GM23338 (cell line): ENCODE measurements around the gene STK36. TPM values are rescaled to one million over a fixed set of nuclear protein-coding genes. Genes with fewer than 3 reads are reported as not detected.

Experiments
- ATAC-seq: fragments of 200-7000 bp; cut with Tn5 transposase; 3 replicates; pipeline ENCODE4 v1.9.1; 2020
- DNase-seq: peaks from one replicate; pipeline ENCODE4 v3.0.0-alpha.2; 2015; ENCODE audit warnings: low spot score
- H2AFZ ChIP-seq: fragments of 200-600 bp; sonication (generic); 2 replicates; pipeline ENCODE4 v1.8.0; 2016; ENCODE audit warnings: antibody characterized with exemption, mild to moderate bottlenecking, moderate library complexity
- H3F3A ChIP-seq: fragments of 200-600 bp; sonication (generic); replicated peaks from 2 replicates; pipeline ENCODE4 v1.8.0; 2017; ENCODE audit warnings: antibody characterized with exemption, mixed run types, low read depth
- H3K27ac ChIP-seq: fragments of 200-600 bp; sonication (generic); 2 replicates; pipeline ENCODE4 v1.6.1; 2016; ENCODE audit warnings: low read depth
- H3K27me3 ChIP-seq: fragments of 200-600 bp; sonication (generic); 2 replicates; pipeline ENCODE4 v1.8.0; 2016; ENCODE audit warnings: mild to moderate bottlenecking, mixed run types, moderate library complexity; ENCODE audit not compliant: insufficient read depth
- H3K36me3 ChIP-seq: fragments of 200-600 bp; sonication (generic); 2 replicates; pipeline ENCODE4 v1.8.0; 2016; ENCODE audit warnings: mild to moderate bottlenecking; ENCODE audit not compliant: insufficient read depth
- H3K4me1 ChIP-seq: fragments of 200-600 bp; sonication (generic); 2 replicates; pipeline ENCODE4 v1.8.0; 2016; ENCODE audit warnings: mild to moderate bottlenecking, moderate library complexity; ENCODE audit not compliant: insufficient read depth
- H3K4me2 ChIP-seq: fragments of 200-600 bp; sonication (generic); 2 replicates; pipeline ENCODE4 v1.7.1; 2017; ENCODE audit warnings: mixed run types
- H3K4me3 ChIP-seq: fragments of 200-600 bp; sonication (generic); 2 replicates; pipeline ENCODE4 v1.6.1; 2016; ENCODE audit warnings: mixed run types
- H3K79me2 ChIP-seq: fragments of 200-600 bp; sonication (generic); replicated peaks from 2 replicates; pipeline ENCODE4 v1.8.0; 2017; ENCODE audit warnings: mild to moderate bottlenecking; ENCODE audit not compliant: insufficient read depth
- H3K9me2 ChIP-seq: fragments of 200-600 bp; sonication (generic); 2 replicates; pipeline ENCODE4 v1.8.0; 2017; ENCODE audit not compliant: insufficient read depth
- H4K20me1 ChIP-seq: fragments of 200-600 bp; sonication (generic); replicated peaks from 2 replicates; pipeline ENCODE4 v1.8.0; 2017; ENCODE audit warnings: mild to moderate bottlenecking; ENCODE audit not compliant: insufficient read depth
- H3K27ac Mint-ChIP-seq: 2 replicates; pipeline ENCODE4 v1.8.0; 2020; ENCODE audit warnings: inconsistent platforms, mild to moderate bottlenecking, moderate library complexity, mixed read lengths
- H3K27me3 Mint-ChIP-seq: 3 replicates; pipeline ENCODE4 v1.8.0; 2022; ENCODE audit warnings: low read depth, mild to moderate bottlenecking, moderate library complexity, mixed read lengths, inconsistent platforms; ENCODE audit not compliant: insufficient read depth, poor library complexity
- H3K36me3 Mint-ChIP-seq: 3 replicates; pipeline ENCODE4 v1.8.0; 2021; ENCODE audit warnings: low read depth, mild to moderate bottlenecking, inconsistent platforms, moderate library complexity, mixed read lengths
- H3K4me1 Mint-ChIP-seq: 3 replicates; pipeline ENCODE4 v1.8.0; 2020; ENCODE audit warnings: mild to moderate bottlenecking, inconsistent platforms, mixed read lengths
- H3K4me3 Mint-ChIP-seq: 3 replicates; pipeline ENCODE4 v1.8.0; 2021; ENCODE audit warnings: moderate library complexity, mild to moderate bottlenecking, inconsistent platforms, mixed read lengths
- H3K9me3 Mint-ChIP-seq: 3 replicates; pipeline ENCODE4 v1.8.0; 2020; ENCODE audit warnings: moderate library complexity, mild to moderate bottlenecking, inconsistent platforms, mixed read lengths
- CREB1 ChIP-seq: fragments of 250-450 bp; sonication (Bioruptor Pico); IDR thresholded peaks from 2 replicates; pipeline ENCODE4 v1.5.0; 2020; ENCODE audit warnings: low read depth, mild to moderate bottlenecking, moderate library complexity
- CTCF ChIP-seq, 2 experiments: fragments of 200-600 bp in 1 of 2; sonication (generic) in 1 of 2; conservative IDR thresholded peaks; 2 replicates each; pipeline versions ENCODE4 v1.5.1 to v1.6.1; 2016 to 2017; ENCODE audit warnings: antibody characterized with exemption in 2 of 2, low read depth in 2 of 2, mild to moderate bottlenecking in 2 of 2, moderate library complexity in 1 of 2
- ETS1 ChIP-seq: IDR thresholded peaks from 2 replicates; pipeline ENCODE4 v1.6.1; 2016; ENCODE audit warnings: antibody characterized with exemption
- EZH2 ChIP-seq: fragments of 200-600 bp; sonication (generic); IDR thresholded peaks from one replicate; pipeline ENCODE4 v1.8.0; 2017; ENCODE audit warnings: antibody characterized with exemption, mild to moderate bottlenecking, low read depth; ENCODE audit not compliant: unreplicated experiment
- EZH2phosphoT487 ChIP-seq: fragments of 200-600 bp; sonication (generic); IDR thresholded peaks from one replicate; pipeline ENCODE4 v1.8.1; 2018; ENCODE audit warnings: antibody characterized with exemption; ENCODE audit not compliant: unreplicated experiment
- JUNB ChIP-seq: IDR thresholded peaks from one replicate; pipeline ENCODE4 v1.6.1; 2016; ENCODE audit warnings: antibody characterized with exemption; ENCODE audit not compliant: unreplicated experiment
- NANOG ChIP-seq: IDR thresholded peaks from 2 replicates; pipeline ENCODE4 v1.6.1; 2016; ENCODE audit warnings: antibody characterized with exemption, borderline replicate concordance
- POLR2AphosphoS5 ChIP-seq: IDR thresholded peaks from 2 replicates; pipeline ENCODE4 v1.6.1; 2016; ENCODE audit warnings: antibody characterized with exemption, low read depth
- REST ChIP-seq: IDR thresholded peaks from one replicate; pipeline ENCODE4 v1.6.1; 2018; ENCODE audit warnings: antibody characterized with exemption; ENCODE audit not compliant: unreplicated experiment
- STAT1 ChIP-seq: IDR thresholded peaks from one replicate; pipeline ENCODE4 v1.6.1; 2016; ENCODE audit warnings: antibody characterized with exemption; ENCODE audit not compliant: unreplicated experiment
- ZNF114 ChIP-seq: fragments of 250-450 bp; sonication (Bioruptor Pico); IDR thresholded peaks from 2 replicates; pipeline ENCODE4 v1.5.0; 2020; ENCODE audit warnings: mild to moderate bottlenecking, moderate library complexity
- ZNF331 ChIP-seq: fragments of 250-450 bp; sonication (Bioruptor Pico); IDR thresholded peaks from 2 replicates; pipeline ENCODE4 v1.5.0; 2020; ENCODE audit warnings: low read depth, mild to moderate bottlenecking, moderate library complexity
- ZNF462 ChIP-seq: fragments of 250-450 bp; sonication (Bioruptor Pico); IDR thresholded peaks from 2 replicates; pipeline ENCODE4 v1.5.0; 2020; ENCODE audit warnings: mild to moderate bottlenecking, moderate library complexity
- polyA plus RNA-seq: library from polyadenylated mRNA; unstranded; fragments of >200 nt; fragmentation: Nextera tagmentation; extraction: Ambion mirVana; gene quantifications from 2 replicates; pipeline ENCODE4 v1.2.1, GENCODE V29; 2016
- total RNA-seq: library from RNA; depleted of rRNA; stranded (reverse); fragments of >200 nt; shearing (Covaris generic); gene quantifications from 2 replicates; pipeline ENCODE4 v1.2.3, GENCODE V29; 2014

STK36 gene
- total and polyA plus RNA-seq, 2 experiments from 2014 or later = 21.2 to 26.3 TPM

GRCh38 chr2:218736531-218736930, 64.6 kb downstream of the STK36 start:
- no peak for ATAC-seq
- H3F3A ChIP-seq = no peaks in the 10 kb centered on the region
- H3K4me1 Mint-ChIP-seq = peaks cover 28% of the 10 kb centered on the region
- H3K4me3 Mint-ChIP-seq = no peak overlapping the region
- no peak for TF ChIP-seq CTCF (conservative IDR thresholded peaks at IDR 0.05; ENCODE audit: low read depth in 2 of 2)
- no peak for TF ChIP-seq NANOG
- TF ChIP-seq ZNF331 = no peak
- no peak for TF ChIP-seq REST
- no peak for TF ChIP-seq ZNF114 (CRISPR knock-in tag)
- no peak for TF ChIP-seq ETS1
- no peak for TF ChIP-seq EZH2
- no peak for TF ChIP-seq JUNB
- no peak for TF ChIP-seq EZH2phosphoT487
- TF ChIP-seq ZNF462 = no peak
- TF ChIP-seq CREB1 (CRISPR knock-in tag) = no peak
- no peak for TF ChIP-seq POLR2AphosphoS5
- no peak for TF ChIP-seq STAT1
- H3K9me3 Mint-ChIP-seq = no peaks in the 10 kb centered on the region
- no peak for DNase-seq
- no peaks in the 10 kb centered on the region for H3K9me2 ChIP-seq
- H3K36me3 Mint-ChIP-seq = peaks cover 35% of the 10 kb centered on the region
- peaks cover 4% of the 10 kb centered on the region for H3K27me3 Mint-ChIP-seq
- H3K4me3 ChIP-seq = no peak overlapping the region
- H2AFZ ChIP-seq = no peak overlapping the region
- H3K4me2 ChIP-seq = no peak overlapping the region
- peaks cover 21% of the 10 kb centered on the region for H3K4me1 ChIP-seq
- H4K20me1 ChIP-seq = peaks cover 31% of the 10 kb centered on the region
- peaks cover 48% of the 10 kb centered on the region for H3K79me2 ChIP-seq
- no peak overlapping the region for H3K27ac ChIP-seq
- peaks cover 23% of the 10 kb centered on the region for H3K36me3 ChIP-seq
- no peaks in the 10 kb centered on the region for H3K27me3 ChIP-seq
- no peak overlapping the region for H3K27ac Mint-ChIP-seq
